ENCODE results near the gene ALKBH8. TPM values are rescaled to one million over a fixed set of nuclear protein-coding genes. Genes with fewer than 3 reads are reported as not detected.
A peak's percentile ranks its signal among the peaks of the same experiment; 100 is the strongest.
"Not testable (repeated sequence)": the region's sequence is repeated elsewhere in the genome, so short reads cannot be mapped to it uniquely, and the experiment has no call there.

The ALKBH8 gene
- total RNA-seq, 1 donor from 2014 or later, result 5.0 TPM

DNA sequence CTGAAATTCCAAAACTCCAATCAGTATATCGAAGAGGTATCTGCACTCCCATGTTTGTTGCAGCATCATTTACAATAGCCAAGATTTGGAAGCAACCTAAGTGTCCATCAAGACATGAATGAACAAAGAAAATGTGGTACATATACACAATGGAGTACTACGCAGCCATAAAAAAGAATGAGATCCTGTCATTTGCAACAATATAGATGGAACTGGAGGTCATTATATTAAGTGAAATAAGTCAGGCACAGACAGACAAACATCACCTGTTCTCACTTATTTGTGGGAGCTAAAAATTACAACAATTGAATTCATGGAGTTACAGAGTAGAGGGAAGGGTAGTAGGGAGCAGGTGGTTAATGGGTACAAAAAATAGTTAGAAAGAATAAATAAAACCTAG lies 13.6 kb upstream of the ALKBH8 start:
- DNase-seq (ENCODE audit: low read depth in 2 of 2), result not testable (repeated sequence)

DNA sequence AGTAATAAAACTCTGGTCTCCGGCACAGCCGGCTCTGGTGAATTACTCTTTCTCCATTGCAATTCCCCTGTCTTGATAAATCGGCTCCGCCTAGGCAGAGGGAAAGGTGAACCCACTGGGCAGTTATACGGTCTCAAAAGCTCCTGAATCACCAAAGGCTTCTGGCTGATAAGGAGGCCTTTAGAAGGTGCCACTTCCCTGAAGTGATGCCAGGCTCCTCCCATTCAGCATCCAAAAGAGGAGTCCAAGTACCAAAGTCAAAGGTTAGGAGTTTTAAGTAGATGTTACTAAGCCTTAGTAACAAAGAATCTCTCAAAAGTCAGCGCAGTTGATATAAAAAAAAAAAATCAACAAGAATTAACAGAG lies 11.8 kb upstream of the ALKBH8 start:
- DNase-seq (ENCODE audit: low read depth in 2 of 2), result no peak

DNA sequence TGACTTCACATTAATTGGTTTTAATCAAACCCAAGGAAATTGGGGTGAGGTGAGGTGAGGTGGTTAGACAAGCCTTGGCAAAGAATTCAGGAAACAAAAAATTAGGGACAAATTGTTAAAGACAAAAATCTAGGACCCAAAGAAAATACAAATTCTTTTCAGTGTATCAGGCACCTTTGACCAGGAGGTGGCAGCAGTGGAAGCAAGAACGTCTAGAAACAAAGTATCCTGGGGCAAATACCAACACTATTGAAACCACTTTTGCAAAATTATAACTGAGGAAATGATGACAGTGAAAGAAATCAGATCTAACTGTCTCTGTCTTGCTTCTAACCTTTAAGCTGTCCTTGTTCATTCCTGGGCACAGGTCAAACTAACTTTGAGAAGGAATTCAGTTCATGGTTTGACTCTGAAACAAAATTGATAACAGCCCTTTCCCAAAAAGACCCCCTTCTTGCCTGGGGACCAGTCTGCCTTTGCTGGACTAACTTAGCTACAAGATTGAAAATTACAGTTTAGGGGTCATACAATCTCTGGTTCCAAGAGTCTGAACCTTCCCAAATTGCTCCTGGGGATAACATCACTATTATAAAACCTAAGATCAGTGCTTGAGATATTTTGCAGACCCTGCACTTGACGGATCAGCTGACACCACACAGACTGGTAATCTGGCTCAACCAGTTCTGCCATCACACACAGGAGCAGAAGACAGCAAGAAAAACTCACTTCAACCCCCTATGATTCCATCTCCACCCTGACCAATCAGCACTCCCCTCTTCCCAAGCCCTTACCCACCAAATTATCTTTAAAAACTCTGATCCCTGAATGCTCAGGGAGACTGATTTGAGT lies 11.2 kb upstream of the ALKBH8 start:
- peak; percentile 50 to 67 for DNase-seq (ENCODE audit: low read depth in 2 of 2)

DNA sequence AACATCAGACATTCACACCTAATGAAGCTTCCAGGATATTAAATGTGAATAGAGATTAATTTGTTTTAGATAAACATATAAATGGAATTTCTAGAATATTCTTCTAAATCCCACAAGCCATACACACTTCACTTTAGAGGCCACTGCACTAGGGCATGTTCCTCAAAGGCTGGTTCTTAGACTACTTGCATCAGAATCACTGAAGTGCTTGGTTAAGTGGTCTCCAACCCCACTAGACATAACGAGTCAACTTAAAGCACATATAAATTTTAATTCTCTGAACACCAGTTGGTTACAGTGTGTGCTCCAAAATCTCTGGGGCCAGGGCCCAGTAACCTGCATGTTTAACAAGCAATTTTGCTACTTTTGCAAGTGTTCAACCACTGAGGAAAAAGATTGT lies 7.9 kb upstream of the ALKBH8 start:
- no peak for DNase-seq (ENCODE audit: low read depth in 2 of 2)

DNA sequence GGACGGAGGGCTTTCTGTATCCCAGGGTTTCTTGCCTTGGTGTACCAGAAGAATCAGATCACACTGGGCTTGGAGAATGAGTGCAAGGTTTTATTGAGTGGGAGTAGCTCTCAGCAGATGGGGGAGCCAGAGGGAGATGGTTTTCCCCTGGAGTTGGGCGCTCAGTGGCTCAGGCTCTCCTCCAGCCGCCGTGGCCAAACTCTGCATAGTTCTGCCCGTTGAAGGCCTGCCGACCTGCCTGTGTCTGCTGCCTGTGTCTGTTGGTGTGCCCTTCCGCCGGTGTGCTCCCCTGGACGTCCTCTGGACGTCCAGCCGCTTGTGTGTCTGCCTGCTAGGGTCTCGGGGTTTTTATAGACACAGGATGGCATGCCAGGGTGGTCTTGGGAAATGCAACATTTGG lies 4.5 kb upstream of the ALKBH8 start:
- no peak for DNase-seq (ENCODE audit: low read depth in 2 of 2)

DNA sequence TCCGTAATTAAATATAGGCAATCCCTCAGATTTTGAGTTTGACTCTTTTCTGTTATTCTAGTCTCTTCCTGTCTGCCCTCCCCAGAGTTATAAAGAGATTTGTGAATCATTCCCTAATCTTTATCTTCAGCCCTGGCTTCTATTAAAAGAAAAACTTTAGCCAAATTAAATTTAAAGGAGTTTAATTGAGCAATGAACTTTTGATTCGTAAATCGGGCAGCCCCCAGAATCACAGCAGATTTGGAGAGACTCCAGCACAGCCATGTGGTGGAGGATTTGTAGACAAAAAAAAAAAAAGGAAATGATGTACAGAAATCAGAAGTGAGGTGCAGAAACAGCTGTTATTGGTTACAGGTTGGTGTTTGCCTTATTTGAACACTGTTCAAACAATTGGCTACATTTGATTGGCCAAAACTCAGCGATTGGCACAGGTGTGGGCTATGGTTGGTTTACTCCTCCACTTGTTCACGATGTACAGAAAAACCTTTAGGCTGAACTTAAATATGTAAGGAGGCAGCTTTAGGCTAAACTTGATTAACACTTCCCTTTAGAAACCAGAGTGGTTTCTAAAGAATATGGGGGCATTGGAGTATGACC lies 2.3 kb upstream of the ALKBH8 start:
- no peak for DNase-seq (ENCODE audit: low read depth in 2 of 2)

DNA sequence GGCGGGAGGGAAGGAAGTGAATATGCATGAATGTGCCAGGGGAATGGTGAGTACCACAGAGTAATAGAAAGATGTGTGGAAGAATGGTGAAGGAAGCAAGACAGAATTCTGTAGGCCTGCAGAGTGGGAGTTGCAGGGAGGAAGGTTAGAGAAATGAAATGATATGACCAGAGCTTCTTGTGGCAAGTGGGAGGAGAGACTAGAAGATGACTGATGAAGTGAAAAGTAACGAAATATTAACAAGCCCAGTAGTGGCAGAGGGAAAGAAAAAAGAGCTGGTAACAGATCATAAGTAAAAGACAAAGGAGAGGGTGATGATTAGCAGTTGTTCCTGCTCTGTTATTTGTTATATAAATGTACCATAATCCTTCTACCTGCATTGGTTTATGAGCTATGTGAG lies 1.0 kb upstream of the ALKBH8 start:
- DNase-seq (ENCODE audit: low read depth in 2 of 2), result no peak

DNA sequence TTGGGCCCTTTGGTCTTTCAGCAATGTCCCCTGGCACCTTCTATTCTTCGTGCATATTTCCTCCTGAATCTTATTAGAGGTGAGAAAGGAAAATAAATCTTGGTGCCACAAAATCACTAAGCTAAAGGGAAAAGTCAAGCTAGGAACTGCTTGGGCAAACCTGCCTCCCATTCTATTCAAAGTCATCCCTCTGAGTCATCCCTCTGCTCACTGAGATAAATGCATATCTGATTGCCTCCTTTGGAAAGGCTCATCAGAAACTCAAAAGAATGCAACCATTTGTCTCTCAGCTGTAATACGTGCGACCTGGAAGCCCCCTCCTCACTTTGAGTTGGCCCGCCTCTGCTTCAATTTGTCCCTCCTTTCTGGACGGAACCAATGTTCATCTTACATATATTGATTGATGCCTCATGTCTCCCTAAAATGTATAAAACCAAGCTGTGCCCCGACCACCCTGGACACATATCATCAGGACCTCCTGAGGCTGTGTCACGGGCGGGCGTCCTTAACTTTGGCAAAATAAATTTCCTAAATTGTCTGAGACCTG lies 493 bp upstream of the ALKBH8 start:
- peak in 1 of 2 donors; percentile 7 for DNase-seq (ENCODE audit: low read depth in 2 of 2)

DNA sequence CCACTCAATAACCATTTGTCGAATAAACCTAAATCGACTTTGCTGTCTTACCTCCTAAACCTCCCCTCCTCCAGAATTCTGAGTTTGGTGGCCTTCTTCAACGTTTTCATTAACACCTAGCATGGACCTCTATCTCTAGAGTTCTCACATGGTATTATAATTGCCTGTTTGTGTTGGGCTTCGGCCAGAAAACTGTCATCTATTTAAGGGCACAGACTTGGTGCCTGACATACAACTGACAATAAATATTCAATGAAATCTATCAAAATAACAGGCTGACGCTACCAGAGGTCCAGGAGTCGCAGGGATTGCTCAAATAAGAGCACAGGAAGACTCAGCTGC lies 687 bp downstream of the ALKBH8 start:
- DNase-seq (ENCODE audit: low read depth in 2 of 2), result peak in 1 of 2 donors; percentile 49

DNA sequence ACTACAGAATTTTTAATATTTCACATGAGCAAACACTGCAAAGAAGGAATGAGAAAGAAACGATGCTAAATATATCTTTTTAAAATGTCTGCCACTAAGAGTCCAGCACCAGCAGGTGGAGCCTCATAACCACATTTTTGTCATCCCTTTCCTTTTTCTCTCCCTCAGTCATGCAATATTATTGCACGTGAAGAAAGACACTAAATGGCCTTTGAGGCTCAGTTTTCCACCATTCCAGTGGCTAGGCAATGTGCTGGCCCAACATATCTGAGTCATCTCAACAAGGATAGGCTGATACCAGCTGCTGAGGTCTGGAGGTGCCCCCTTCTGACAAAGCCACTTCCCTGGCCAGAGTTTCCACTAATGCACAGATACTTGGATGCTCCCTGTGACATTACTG lies 1.8 kb downstream of the ALKBH8 start:
- peak; percentile 49 to 73 for DNase-seq (ENCODE audit: low read depth in 2 of 2)

DNA sequence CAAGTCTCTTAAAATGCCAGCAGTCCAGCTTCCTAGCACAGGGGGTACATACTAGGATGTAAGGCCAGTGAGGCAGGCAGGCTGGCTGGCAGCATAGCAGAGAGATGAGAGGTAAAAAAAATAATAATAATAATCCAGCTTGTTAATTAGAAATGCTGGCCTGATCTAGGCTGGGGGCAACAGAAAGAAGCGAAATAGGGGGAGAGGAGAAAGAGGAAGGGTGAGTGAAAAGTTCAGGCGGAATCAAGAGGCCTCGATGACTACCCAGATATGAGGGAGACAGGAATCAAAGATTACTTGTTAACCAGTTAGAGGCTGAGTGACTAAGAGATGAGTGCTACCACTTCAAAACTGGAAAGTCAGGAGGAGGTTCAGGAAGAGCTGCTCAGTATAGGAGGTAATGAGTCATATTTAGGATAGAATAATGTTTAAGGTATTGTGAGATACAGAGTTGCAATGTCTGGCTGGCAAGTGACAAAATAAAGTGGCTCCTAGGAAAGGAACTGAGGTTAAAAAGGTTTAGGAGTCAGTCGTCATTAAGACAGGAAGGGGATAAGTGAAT lies 2.8 kb downstream of the ALKBH8 start:
- DNase-seq (ENCODE audit: low read depth in 2 of 2), result peak; percentile 49 to 87

DNA sequence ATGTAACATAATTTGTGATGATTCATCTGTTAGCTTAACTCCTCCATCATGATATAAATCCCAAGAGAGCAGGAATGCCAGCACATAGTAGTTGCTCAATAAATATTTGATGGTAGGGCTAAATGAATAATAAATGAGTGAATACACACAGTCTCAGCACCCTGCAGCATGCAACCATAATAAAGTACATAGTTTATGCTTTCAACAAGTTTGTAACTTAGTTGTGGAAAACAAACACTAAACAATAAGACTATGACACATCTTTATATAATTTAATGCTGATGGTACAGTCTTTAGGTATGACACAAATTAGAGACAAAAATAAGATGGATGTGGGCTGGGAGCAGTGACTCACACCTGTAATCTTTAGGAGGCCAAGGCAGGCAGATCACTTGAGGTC lies 3.8 kb downstream of the ALKBH8 start:
- peak in 1 of 2 donors; percentile 3 for DNase-seq (ENCODE audit: low read depth in 2 of 2)

DNA sequence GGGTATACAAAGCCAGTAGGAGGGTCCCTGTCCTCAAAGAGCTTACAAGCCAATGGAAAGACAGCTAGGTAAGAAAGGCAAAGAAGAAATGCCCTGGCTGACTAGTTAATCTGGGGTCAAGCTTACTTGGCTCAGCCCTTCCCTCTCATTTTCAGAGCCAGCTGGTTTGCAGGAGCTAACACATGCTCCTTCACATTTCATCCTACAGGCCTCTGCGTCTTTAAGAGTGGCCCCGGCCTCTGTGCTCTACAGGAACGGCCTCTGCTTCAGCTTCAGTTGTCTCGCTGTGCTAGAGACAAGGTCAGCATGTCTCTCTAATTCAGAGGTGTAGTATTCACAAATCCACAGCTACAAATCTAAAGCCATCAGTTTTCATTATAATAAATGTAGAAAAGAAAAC lies 15.2 kb downstream of the ALKBH8 start:
- DNase-seq (ENCODE audit: low read depth in 2 of 2), result no peak

DNA sequence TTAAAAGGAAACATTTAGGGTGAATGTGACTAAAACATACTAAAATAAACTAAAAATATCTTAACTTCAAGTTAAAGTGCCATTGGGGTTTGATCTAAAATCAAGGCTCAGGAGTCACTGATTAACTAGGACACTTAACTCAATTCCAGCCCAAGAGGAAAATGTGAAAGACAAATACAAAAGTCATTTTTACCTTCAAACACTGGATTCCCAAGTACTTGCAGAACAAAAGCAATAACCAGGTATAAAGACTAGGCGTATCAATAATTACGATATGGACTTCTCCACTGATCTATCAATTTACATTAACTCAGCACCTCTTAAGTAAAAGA lies 15.6 kb downstream of the ALKBH8 start:
- DNase-seq (ENCODE audit: low read depth in 2 of 2), result no peak

DNA sequence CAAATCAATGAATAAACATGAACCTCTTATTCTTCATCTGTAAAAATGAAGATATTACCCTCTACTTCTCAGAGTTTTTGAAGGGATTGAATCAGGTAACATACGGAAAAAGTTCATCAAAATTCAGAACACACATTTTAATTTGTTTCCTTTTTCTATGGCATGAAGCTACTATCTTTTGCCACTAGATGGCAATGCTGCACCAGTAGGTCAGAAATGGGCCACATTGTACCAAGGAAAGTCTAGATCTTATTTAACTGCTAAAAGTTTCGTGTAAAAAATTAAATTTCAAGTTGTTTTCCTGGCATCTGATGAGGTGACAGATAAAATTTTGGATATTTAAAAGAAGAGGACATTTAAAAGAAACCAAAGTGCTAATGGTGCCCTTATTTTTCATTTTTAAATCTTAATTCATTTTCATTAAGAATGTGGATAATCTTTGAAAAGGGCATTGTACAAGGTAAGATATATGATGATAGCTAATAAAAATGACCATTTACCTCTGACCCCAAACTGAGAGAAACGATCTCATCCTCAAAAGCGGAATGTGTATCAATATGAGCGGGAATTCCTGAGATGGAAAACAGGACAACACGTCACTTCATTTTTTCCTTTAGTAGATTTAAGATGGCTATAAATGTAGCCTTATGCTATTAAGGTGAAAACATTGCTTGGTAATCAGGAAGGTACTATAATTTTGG lies 16.1 kb downstream of the ALKBH8 start:
- peak; percentile 59 to 63 for DNase-seq (ENCODE audit: low read depth in 2 of 2)

DNA sequence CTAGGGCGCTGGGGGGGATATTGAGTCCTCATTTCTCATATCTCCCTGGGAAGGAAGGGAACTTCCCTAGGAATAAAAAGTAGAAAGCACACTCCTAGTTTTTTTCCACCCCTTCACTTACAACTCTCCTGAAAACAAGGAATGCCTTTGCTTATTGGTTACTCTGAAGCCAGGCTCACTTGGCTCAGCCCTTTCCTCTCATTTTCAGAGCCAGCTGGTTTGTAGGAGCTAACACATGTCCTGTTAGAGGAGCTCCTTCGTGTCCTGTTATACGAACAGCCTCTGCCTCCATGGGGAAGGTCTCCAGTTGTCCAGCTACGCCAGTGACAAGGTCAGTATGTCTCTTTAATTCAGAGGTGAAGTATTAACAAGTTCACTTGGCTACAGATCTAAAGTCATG lies 17.6 kb downstream of the ALKBH8 start:
- DNase-seq (ENCODE audit: low read depth in 2 of 2), result no peak

DNA sequence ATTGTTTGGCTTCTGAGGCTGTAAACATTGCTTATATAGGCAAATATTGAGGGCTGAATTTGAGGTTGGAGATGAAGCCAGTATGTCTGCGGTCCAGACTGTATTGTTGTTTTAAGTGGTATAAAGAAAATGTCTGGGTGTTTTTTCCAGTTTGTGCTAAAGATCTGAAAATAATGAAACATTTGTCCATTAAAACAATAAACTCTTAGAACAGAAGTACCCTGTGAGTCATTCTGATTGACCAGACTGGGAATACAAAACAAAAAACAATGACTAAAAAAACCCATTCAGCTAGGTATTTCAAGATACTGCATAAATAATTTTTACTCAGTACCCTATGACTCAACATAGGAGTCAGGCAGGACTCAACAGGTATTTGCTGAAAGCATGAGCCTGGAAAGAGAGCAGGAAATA lies 20.4 kb downstream of the ALKBH8 start:
- peak; percentile 57 to 68 for DNase-seq (ENCODE audit: low read depth in 2 of 2)

DNA sequence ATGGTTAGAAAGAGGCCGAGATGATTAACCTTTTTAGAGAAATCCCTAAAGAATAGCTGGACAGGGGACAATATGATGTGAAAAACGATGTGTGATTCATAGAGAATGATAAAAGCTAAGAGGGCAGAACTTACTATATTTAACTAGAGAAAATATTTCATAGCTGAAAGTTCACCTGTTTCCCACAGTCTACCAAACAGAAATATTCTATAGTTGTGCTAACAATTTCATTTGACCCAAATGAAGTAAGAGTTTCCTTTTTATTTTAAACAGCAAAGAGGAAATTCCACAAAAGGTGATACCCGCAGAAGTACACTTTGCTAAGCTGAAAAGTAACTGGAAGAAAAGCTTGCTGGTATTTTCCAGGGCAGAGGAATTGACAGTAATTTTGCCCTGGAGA lies 26.7 kb downstream of the ALKBH8 start:
- peak in 1 of 2 donors; percentile 60 for DNase-seq (ENCODE audit: low read depth in 2 of 2)

DNA sequence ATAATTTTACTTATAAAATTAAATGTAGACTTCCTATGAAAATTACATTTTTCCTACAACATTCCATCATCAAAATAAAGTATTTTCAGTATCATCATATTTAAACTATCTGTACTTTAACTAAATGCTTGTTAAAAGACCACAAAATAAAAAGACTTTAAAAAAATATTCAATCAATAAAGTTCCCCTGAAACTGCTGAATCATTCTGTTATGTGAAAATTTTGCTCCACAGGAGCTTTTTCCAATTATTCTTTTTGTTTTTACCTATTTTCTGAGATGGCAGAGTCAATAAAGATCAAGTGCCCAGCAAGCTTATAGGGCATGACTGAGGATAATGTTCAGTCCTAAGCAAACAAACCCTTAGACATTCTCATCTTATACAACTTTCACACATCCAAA lies 27.3 kb downstream of the ALKBH8 start:
- no peak for DNase-seq (ENCODE audit: low read depth in 2 of 2)

DNA sequence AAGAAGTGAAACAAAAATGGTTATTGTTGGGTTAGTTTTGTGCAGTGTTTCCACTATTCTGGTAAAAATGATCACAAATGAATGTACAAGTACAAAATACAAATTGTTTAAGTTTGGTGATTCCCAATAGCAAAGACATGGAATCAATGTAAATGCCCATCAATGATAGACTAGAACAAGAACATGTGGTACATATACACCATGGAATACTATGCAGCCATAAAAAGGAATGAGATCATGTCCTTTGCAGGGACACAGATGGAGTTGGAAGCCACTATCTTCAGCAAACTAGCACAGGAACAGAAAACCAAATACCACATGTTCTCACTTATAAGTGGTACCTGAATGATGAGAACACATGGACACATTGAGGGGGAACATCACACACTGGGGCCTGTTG lies 28.4 kb downstream of the ALKBH8 start:
- not testable (repeated sequence) for DNase-seq (ENCODE audit: low read depth in 2 of 2)

DNA sequence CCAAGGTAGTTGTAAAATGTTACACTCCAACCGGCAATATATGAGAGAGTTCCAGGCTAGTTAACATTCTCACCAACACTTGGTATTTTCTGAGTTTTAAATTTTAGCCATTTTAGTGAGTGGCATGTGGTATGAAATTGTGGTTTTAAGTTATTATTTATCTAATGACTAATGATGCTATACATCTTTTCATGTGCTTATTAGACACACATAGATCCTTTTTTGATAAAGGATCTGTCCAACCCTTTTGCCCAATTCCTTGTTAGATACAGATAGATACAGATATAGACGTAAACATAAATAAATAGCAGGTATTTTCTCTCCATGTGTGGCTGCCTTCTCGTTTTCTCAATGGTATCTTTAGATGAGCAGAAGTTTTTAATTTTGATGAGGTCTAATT lies 39.3 kb downstream of the ALKBH8 start:
- DNase-seq (ENCODE audit: low read depth in 2 of 2), result no peak

DNA sequence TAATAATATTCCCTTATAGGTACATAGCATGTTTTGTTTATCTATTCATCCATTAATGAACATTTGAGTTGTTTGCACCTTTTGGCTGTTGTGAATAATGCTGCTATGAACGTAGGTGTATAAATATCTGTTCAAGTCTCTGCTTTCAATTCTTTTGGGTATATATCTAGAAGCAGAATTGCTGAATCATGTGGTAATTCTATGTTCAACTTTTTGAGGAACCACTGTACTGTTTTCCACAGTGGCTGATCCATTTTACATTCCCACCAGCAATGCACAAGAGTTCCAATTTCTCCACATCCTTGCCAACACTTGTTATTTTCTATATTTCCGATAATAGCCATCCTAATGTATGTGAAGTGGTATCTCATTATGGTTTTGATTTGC lies 56.7 kb downstream of the ALKBH8 start:
- DNase-seq (ENCODE audit: low read depth in 2 of 2), result no peak

Data from lung microvascular endothelial cell (primary cell).